GM12878 (cell line): ENCODE data around the gene POU5F1. TPM values are rescaled to one million over a fixed set of nuclear protein-coding genes. Genes with fewer than 3 reads are reported as not detected.

Experiments
- BCL11A ChIP-seq: IDR thresholded peaks from 2 replicates; pipeline ENCODE4 v1.6.1; 2011; ENCODE audit warnings: low read depth, low read length
- CBX3 ChIP-seq: fragments of 200-600 bp; sonication (generic); IDR thresholded peaks from 2 replicates; pipeline ENCODE4 v1.6.1; 2016; ENCODE audit warnings: low read depth, borderline replicate concordance
- CREB1 ChIP-seq: IDR thresholded peaks from 2 replicates; pipeline ENCODE4 v1.6.1; 2012; ENCODE audit warnings: low read depth, mild to moderate bottlenecking, inconsistent platforms
- CREM ChIP-seq: IDR thresholded peaks from 2 replicates; pipeline ENCODE4 v1.6.1; 2014; ENCODE audit warnings: antibody characterized with exemption, low read depth
- DPF2 ChIP-seq: fragments of 450-650 bp; IDR thresholded peaks from 2 replicates; pipeline ENCODE4 v1.6.1; 2017; ENCODE audit warnings: mild to moderate bottlenecking
- ESRRA ChIP-seq: IDR thresholded peaks from 2 replicates; pipeline ENCODE4 v1.6.1; 2012; ENCODE audit warnings: mild to moderate bottlenecking, low read length, improper control_type of control experiment
- FOS ChIP-seq: IDR thresholded peaks from 3 replicates; pipeline ENCODE4 v1.6.1; 2011; ENCODE audit warnings: borderline replicate concordance; ENCODE audit not compliant: insufficient read length; ENCODE audit errors: extremely low read depth
- GATAD2B ChIP-seq: fragments of 450-650 bp; conservative IDR thresholded peaks from 2 replicates; pipeline ENCODE4 v1.6.1; 2017; ENCODE audit warnings: low read depth, mild to moderate bottlenecking, moderate library complexity
- HSF1 ChIP-seq: fragments of 150-350 bp; IDR thresholded peaks from 2 replicates; pipeline ENCODE4 v1.6.1; 2014; ENCODE audit warnings: mild to moderate bottlenecking, low read depth, low read length
- IKZF2 ChIP-seq, 2 experiments: fragments of 450-650 bp; IDR thresholded peaks; 2 replicates each; pipeline ENCODE4 v1.6.1; 2017; ENCODE audit warnings: mild to moderate bottlenecking in 2 of 2, moderate library complexity in 2 of 2
- IRF5 ChIP-seq: fragments of 450-650 bp; IDR thresholded peaks from 2 replicates; pipeline ENCODE4 v1.6.1; 2017; ENCODE audit warnings: borderline replicate concordance
- KDM1A ChIP-seq: fragments of 200-600 bp; sonication (generic); IDR thresholded peaks from 2 replicates; pipeline ENCODE4 v1.6.1; 2016; ENCODE audit warnings: borderline replicate concordance
- LARP7 ChIP-seq: fragments of 450-650 bp; IDR thresholded peaks from 2 replicates; pipeline ENCODE4 v1.6.1; 2017; ENCODE audit warnings: mild to moderate bottlenecking
- MAX ChIP-seq: IDR thresholded peaks from 2 replicates; pipeline ENCODE4 v1.6.1; 2012; ENCODE audit warnings: low read depth, low read length, improper control_type of control experiment
- MEF2A ChIP-seq: IDR thresholded peaks from 2 replicates; pipeline ENCODE4 v1.6.1; 2011; ENCODE audit warnings: low read depth, mild to moderate bottlenecking, low read length, moderate library complexity; ENCODE audit not compliant: insufficient read depth
- RAD21 ChIP-seq: IDR thresholded peaks from 2 replicates; pipeline ENCODE4 v1.6.1; 2011; ENCODE audit warnings: mild to moderate bottlenecking, low read depth, low read length, moderate library complexity; ENCODE audit not compliant: insufficient read depth
- STAT3 ChIP-seq: IDR thresholded peaks from 2 replicates; pipeline ENCODE4 v1.6.1; 2011; ENCODE audit warnings: low read depth, low read length, improper control_type of control experiment
- TARDBP ChIP-seq: IDR thresholded peaks from 2 replicates; pipeline ENCODE4 v1.6.1; 2016; ENCODE audit warnings: borderline replicate concordance
- ZBTB11 ChIP-seq: fragments of 450-650 bp; formaldehyde crosslinking; IDR thresholded peaks from 2 replicates; pipeline ENCODE4 v1.5.0; 2022; ENCODE audit warnings: mild to moderate bottlenecking, missing genetic modification characterization
- polyA plus RNA-seq, 11 experiments: library from polyadenylated mRNA; depleted of rRNA in 4 of 11; unstranded in 6 of 11; stranded (reverse) in 5 of 11; fragments of >200 nt; fragmentation: Nextera tagmentation in 4 of 11; fragmentation: Illumina TruSeq in 1 of 11; extraction: Ambion mirVana in 4 of 11; extraction: Trizol in 1 of 11; gene quantifications; 1 replicate in 1 of 11; 2 replicates in 10 of 11; pipeline versions ENCODE4 v1.2.1 to v1.2.3, GENCODE V29; 2011 to 2016; ENCODE audit warnings: inconsistent platforms in 2 of 11, missing spikeins in 2 of 11, low read depth in 1 of 11
- total RNA-seq, 4 experiments: library from RNA; depleted of rRNA in 3 of 4; stranded (reverse); fragments of >200 nt in 3 of 4; fragmentation: Illumina TruSeq in 1 of 4; extraction: Trizol in 1 of 4; gene quantifications; 2 replicates each; pipeline versions ENCODE4 v1.2.1 to v1.2.3, GENCODE V29; 2013 to 2021
- TF ChIP-seq, protein P1 (sequence below): IDR thresholded peaks from 2 replicates; pipeline ENCODE4 v1.6.1; 2012; ENCODE audit warnings: low read depth, low read length, improper control_type of control experiment
- TF ChIP-seq, protein P2 (sequence below): IDR thresholded peaks from 2 replicates; pipeline ENCODE4 v1.6.1; 2011; ENCODE audit warnings: borderline replicate concordance, low read depth, mild to moderate bottlenecking, moderate library complexity, mixed read lengths, low read length; ENCODE audit not compliant: insufficient read depth; ENCODE audit errors: extremely low read length

POU5F1 gene
- total and polyA plus RNA-seq, 10 of the 15 experiments (the other 5 are each of a cell fraction or from before 2014, with no cell fraction given) = 1.4 to 5.5 (median 3.2) TPM

DNA sequence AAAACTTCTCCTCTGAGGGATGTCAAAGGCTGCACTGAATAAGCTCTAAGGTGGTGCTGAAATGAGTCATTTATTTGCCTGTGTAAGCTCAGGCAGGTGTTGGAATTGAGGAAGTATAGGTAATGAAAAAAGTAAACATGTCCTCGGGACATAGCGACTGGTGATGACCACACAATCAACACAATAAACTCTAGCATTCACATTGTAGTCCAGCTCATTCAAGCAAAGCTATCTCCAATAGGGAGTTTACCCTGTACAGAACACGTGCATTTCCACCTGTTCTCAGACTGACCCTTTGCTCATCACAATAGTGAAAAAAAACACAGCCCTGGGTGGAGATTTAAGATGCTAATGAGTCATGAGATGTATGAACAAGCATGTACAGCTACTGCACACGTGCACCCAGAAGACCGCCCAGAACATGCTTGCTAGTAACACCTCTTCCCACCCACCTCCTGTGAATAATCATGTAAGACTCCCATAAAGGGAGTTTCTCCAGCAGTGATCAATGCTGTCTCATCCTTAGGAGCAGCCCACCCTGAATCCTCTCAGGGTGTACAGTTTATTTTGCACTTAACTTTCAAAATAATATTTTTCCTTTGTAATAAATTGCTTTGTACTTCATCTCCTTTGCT, 33.0 kb upstream of the POU5F1 start (continued):
- TF ChIP-seq ZBTB11 (CRISPR knock-in tag) (no peak), GATAD2B (peak; percentile 62; the same call in 1 of the 2 replicates), TARDBP (0 out of 2 replicates have a peak, but pooled peaks have one; percentile 10), KDM1A (no peak), CBX3 (no peak), MEF2A (no peak), RAD21 (no peak), MAX (peak; percentile 68), IRF5 (no peak), ESRRA (no peak), FOS (no peak), HSF1 (no peak), IKZF2 (IDR thresholded peaks at IDR 0.05) (peak; percentile 92 to 95), LARP7 (no peak), BCL11A (peak; percentile 45; the same call in 1 of the 2 replicates), DPF2 (peak; percentile 85), STAT3 (peak; percentile 31; the same call in 1 of the 2 replicates), CREM (peak; percentile 47), CREB1 (peak; percentile 43; the same call in 1 of the 2 replicates)
- TF ChIP-seq, protein P1, sequence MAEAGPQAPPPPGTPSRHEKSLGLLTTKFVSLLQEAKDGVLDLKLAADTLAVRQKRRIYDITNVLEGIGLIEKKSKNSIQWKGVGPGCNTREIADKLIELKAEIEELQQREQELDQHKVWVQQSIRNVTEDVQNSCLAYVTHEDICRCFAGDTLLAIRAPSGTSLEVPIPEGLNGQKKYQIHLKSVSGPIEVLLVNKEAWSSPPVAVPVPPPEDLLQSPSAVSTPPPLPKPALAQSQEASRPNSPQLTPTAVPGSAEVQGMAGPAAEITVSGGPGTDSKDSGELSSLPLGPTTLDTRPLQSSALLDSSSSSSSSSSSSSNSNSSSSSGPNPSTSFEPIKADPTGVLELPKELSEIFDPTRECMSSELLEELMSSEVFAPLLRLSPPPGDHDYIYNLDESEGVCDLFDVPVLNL = no peak
- TF ChIP-seq, protein P2, sequence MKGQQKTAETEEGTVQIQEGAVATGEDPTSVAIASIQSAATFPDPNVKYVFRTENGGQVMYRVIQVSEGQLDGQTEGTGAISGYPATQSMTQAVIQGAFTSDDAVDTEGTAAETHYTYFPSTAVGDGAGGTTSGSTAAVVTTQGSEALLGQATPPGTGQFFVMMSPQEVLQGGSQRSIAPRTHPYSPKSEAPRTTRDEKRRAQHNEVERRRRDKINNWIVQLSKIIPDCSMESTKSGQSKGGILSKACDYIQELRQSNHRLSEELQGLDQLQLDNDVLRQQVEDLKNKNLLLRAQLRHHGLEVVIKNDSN = no peak
